DOHH2 (cell line): ENCODE data around the gene ANTXR1.

Experiments
- CTCF ChIP-seq: fragments of 200-600 bp; sonication (generic); IDR thresholded peaks from one replicate; pipeline ENCODE4 v1.5.1; 2014; ENCODE audit warnings: antibody characterized with exemption, mild to moderate bottlenecking, low read depth, low read length; ENCODE audit not compliant: poor library complexity, severe bottlenecking
- EZH2phosphoT487 ChIP-seq: fragments of 200-600 bp; sonication (generic); IDR thresholded peaks from 2 replicates; pipeline ENCODE4 v1.6.1; 2017; ENCODE audit warnings: borderline replicate concordance, mild to moderate bottlenecking, antibody characterized with exemption, low read length, moderate library complexity, mixed read lengths

DNA sequence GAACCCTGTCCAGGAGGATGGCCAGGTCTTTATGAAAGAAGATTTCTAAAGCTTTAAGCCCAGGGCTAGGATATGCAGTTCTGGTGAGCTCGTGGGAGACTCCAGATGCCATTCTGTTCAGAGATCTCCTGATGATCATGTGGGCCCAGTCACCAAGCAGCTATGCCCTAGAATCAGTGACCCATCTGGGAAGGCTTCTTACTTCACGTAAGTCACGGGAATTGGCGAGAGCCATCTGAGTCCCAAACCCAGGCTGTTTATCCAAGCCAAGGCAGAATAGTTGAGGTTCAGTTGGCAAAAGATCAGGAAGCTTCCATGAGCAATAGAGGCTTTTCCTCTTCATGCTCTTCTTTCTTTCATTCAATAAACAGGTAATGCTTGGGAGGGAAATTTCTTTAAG, 23.9 kb downstream of the ANTXR1 start:
- TF ChIP-seq CTCF = no peak
- no peak for TF ChIP-seq EZH2phosphoT487
